NCI-H2171 treated with DMSO at 0.1 percent for 48 hours (cell line): Measurements from ENCODE around the gene FRMD4A.
A peak's percentile ranks its signal among the peaks of the same experiment; 100 is the strongest.
"Not testable (repeated sequence)": the region's sequence is repeated elsewhere in the genome, so short reads cannot be mapped to it uniquely, and the experiment has no call there.

Experiments
- DNase-seq: peaks from one replicate; lab custom pipeline; 2025; lab: John Stamatoyannopoulos, UW

The FRMD4A gene

GRCh38 chr10:14056610-14057332 is 274.0 kb downstream of the FRMD4A start:
- peak; percentile 78 for DNase-seq

GRCh38 chr10:14052931-14053330 is 277.8 kb downstream of the FRMD4A start:
- peak; percentile 23 for DNase-seq

- no peak for DNase-seq
Observed at GRCh38 chr10:14050598-14050997, 280.1 kb downstream of the FRMD4A start.

GRCh38 chr10:14048930-14049613 is 281.7 kb downstream of the FRMD4A start:
- DNase-seq = no peak

GRCh38 chr10:14047431-14047830 is 283.3 kb downstream of the FRMD4A start:
- no peak for DNase-seq

GRCh38 chr10:14042051-14042450 is 288.7 kb downstream of the FRMD4A start:
- not testable (repeated sequence) for DNase-seq

GRCh38 chr10:14040787-14041631 is 289.7 kb downstream of the FRMD4A start:
- DNase-seq = no peak

- no peak for DNase-seq
Observed at GRCh38 chr10:14039968-14040668, 290.6 kb downstream of the FRMD4A start.

- DNase-seq = no peak
Observed at GRCh38 chr10:14036233-14036632, 294.5 kb downstream of the FRMD4A start.

GRCh38 chr10:14035506-14035905 is 295.2 kb downstream of the FRMD4A start:
- DNase-seq = no peak

- DNase-seq = no peak
Observed at GRCh38 chr10:14032406-14032998, 298.2 kb downstream of the FRMD4A start.

- no peak for DNase-seq
Observed at GRCh38 chr10:14026325-14026724, 304.4 kb downstream of the FRMD4A start.

GRCh38 chr10:14025283-14026189 is 305.2 kb downstream of the FRMD4A start:
- no peak for DNase-seq

GRCh38 chr10:14024329-14025202 is 306.2 kb downstream of the FRMD4A start:
- DNase-seq = no peak

- DNase-seq = no peak
Observed at GRCh38 chr10:14023673-14024328, 306.9 kb downstream of the FRMD4A start.

GRCh38 chr10:14022954-14023672 is 307.6 kb downstream of the FRMD4A start:
- DNase-seq = no peak

- no peak for DNase-seq
Observed at GRCh38 chr10:14022052-14022451, 308.7 kb downstream of the FRMD4A start.

- DNase-seq = no peak
Observed at GRCh38 chr10:14020037-14020664, 310.6 kb downstream of the FRMD4A start.
